A549 treated with AZD2906 at 1 μM for 4 hours (cell line): Measurements from ENCODE around the gene DLGAP4. TPM values are rescaled to one million over a fixed set of nuclear protein-coding genes. Genes with fewer than 3 reads are reported as not detected.

Experiments
- total RNA-seq: library from RNA; stranded (reverse); fragments of 200-300 nt; extraction: Qiagen RNA extraction; gene quantifications from 5 replicates; pipeline ENCODE4 v1.2.3, GENCODE V29; 2022

The DLGAP4 gene, protein sequence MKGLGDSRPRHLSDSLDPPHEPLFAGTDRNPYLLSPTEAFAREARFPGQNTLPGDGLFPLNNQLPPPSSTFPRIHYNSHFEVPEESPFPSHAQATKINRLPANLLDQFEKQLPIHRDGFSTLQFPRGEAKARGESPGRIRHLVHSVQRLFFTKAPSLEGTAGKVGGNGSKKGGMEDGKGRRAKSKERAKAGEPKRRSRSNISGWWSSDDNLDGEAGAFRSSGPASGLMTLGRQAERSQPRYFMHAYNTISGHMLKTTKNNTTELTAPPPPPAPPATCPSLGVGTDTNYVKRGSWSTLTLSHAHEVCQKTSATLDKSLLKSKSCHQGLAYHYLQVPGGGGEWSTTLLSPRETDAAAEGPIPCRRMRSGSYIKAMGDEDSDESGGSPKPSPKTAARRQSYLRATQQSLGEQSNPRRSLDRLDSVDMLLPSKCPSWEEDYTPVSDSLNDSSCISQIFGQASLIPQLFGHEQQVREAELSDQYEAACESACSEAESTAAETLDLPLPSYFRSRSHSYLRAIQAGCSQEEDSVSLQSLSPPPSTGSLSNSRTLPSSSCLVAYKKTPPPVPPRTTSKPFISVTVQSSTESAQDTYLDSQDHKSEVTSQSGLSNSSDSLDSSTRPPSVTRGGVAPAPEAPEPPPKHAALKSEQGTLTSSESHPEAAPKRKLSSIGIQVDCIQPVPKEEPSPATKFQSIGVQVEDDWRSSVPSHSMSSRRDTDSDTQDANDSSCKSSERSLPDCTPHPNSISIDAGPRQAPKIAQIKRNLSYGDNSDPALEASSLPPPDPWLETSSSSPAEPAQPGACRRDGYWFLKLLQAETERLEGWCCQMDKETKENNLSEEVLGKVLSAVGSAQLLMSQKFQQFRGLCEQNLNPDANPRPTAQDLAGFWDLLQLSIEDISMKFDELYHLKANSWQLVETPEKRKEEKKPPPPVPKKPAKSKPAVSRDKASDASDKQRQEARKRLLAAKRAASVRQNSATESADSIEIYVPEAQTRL
- total RNA-seq: 51.6 to 60.9 TPM (median 58.1 TPM) in 5 replicates

DNA sequence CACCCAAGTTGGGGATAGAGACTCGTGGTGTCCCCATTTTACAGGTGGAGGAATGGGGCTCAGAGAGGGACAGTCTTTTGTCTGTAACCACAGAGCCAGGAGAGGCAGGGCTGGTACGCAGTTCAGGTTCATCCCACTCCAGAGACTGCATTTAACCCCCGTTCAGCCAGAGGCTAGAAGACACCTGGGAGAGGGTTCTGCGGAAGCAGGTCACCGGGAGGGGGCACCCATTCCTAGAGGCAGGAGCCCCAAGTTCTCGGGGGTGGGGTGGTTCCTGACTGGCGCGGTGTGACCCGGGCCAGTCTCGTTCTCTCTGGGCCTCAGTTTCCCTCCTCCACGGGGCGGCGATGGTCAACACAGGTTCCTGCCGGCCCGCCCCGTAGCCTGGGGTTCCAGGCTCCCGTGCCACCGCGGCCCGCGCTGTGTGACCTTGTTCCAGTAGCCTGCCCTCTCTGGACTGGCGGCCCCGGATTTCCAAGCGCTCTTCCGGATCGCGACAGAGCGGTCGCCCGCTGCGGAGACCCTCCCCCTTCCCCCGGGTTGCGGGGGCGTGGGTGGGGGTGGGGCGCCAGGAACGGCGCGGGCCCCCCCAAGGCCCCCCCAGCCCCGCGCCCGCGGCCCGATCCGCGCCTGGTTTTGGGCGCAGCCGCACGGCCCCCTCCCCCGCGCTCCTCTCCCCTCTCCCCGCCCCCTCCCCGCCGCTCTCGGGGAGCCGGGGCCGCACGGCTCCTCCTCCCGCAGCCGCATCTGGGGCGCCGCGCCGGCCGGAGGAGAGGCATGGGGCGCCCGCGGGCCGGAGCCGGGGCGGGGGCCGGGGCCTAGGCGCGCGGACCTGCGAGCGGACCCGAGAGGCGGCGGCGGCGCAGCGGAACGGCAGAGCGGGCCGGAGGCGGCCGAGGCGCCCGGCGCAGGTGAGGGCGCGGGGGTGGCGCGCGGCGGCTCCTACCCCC lies at the start of gene DLGAP4:
Gene DLGAP4, plus strand, starts transcription at position 738 of the 950 bp plus-strand sequence. CDS start 125,379 bp downstream, outside the sequence.

DNA sequence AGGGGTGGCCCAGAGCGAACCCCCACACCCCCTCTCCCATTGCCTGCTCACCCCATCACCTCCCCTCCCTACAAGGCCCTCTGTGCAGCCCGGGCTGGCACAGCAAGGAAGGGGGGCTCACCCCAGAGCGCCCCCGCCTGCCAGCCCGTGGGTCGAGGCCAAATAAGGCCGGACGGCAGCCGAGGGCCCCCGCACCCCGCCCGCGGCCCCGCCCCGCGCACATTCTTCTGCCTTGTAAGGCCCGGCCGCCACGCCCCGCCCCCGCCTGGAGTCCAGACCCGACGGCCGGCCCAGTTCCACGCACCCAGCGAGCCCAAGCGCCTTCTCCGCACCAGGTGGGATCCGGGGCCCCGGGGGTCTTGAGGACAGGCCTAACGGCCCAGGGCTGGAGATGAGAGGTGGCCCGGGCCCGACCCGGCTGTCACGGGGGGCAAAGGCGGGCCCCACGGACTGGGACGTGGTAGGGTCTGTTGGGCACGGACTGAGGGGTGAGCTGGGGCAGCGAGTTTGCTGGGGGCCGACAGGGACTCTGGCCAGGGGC lies 235.2 kb downstream of the DLGAP4 start, which contains the start of gene MYL9:
Gene MYL9, plus strand, starts transcription at position 293 of the 541 bp plus-strand sequence. CDS start 3,366 bp downstream, outside the sequence.

DNA sequence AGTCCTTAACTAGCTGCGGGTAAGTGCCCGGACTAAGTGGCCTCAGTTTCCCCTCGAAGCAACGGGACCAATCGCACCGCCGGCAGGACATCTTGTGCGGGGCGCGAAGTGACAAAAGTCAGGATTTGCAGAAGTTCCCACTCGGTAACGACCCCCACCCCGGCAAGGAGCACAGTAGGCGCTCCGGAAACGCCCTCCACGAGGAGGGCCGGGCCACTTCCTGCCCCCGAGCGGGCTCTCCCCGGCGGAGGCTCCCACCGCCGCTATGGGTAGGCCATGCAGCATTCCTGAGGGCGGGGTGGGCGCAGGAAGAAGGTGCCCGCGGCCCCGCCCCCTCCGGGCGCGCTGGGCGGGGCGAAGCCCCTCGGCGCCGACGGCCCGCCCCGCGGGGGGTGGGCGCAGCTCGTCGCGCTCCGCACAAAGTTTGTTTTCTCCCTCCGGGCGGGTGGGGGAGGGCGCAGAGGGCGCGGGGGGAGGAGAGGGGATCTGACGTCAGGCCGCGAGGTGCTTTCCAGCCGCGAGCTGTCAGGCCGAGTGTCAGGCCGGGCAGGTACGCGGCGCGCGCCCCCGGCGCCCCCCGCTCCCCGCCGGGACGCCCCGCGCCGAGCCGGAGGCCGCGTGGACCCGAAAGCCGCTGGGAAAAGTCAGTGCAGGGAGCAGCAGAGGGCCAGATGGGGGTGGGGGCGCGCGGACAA lies 267.1 kb downstream of the DLGAP4 start, which contains the start of gene TGIF2:
Gene TGIF2, plus strand, starts transcription at position 495 of the 695 bp plus-strand sequence. CDS start 5,178 bp downstream, outside the sequence.

Other genes with a start within 250 kb of the DLGAP4 start
- gene EPB41L1, start 151.6 kb upstream of the DLGAP4 start, total RNA-seq: 64.2 to 80.1 TPM (median 76.8 TPM) in 5 replicates
- gene AAR2, start 69.9 kb upstream of the DLGAP4 start, total RNA-seq: 39.8 to 45.9 TPM (median 41.3 TPM) in 5 replicates
- 15.5 to 27.1 TPM (median 20.2 TPM) in 5 replicates for gene MYL9, start 235.2 kb downstream of the DLGAP4 start, total RNA-seq